K562 (cell line): Measurements from ENCODE around the gene HBB. TPM values are rescaled to one million over a fixed set of nuclear protein-coding genes. Genes with fewer than 3 reads are reported as not detected.
"Not testable (repeated sequence)": the region's sequence is repeated elsewhere in the genome, so short reads cannot be mapped to it uniquely, and the experiment has no call there.

Experiments
- ARNT ChIP-seq, 2 experiments: fragments of 450-650 bp; IDR thresholded peaks; 2 replicates each; pipeline ENCODE4 v1.6.1; 2016; ENCODE audit warnings: mild to moderate bottlenecking in 1 of 2
- CEBPB ChIP-seq: fragments of 450-650 bp; IDR thresholded peaks from 2 replicates; pipeline ENCODE4 v1.6.1; 2016; ENCODE audit warnings: missing genetic modification characterization, missing compliant biosample characterization
- CSDE1 ChIP-seq, 2 experiments: fragments of 450-650 bp; IDR thresholded peaks; 2 replicates each; pipeline ENCODE4 v1.6.1; 2016; ENCODE audit warnings: mild to moderate bottlenecking in 1 of 2
- EP400 ChIP-seq: fragments of 450-650 bp; IDR thresholded peaks from 2 replicates; pipeline ENCODE4 v1.6.1; 2017; ENCODE audit warnings: antibody characterized with exemption, mild to moderate bottlenecking, moderate library complexity
- MTA3 ChIP-seq: fragments of 450-650 bp; formaldehyde crosslinking; IDR thresholded peaks from 2 replicates; pipeline ENCODE4 v1.6.1; 2017; ENCODE audit warnings: mild to moderate bottlenecking, borderline replicate concordance
- MYBL2 ChIP-seq, 2 experiments: fragments of 450-650 bp in 1 of 2; sonication (generic) in 1 of 2; formaldehyde crosslinking in 1 of 2; IDR thresholded peaks; 2 replicates each; pipeline versions ENCODE4 v1.6.1 to v1.8.1; 2017 to 2022; ENCODE audit warnings: borderline replicate concordance in 1 of 2, inconsistent platforms in 1 of 2, low read depth in 1 of 2, mild to moderate bottlenecking in 1 of 2, missing genetic modification reagents in 1 of 2, moderate library complexity in 1 of 2
- POLR2A ChIP-seq: fragments of 450-650 bp; conservative IDR thresholded peaks from 2 replicates; pipeline ENCODE4 v1.6.1; 2016
- RBFOX2 ChIP-seq: fragments of 200-400 bp; formaldehyde crosslinking; IDR thresholded peaks from 2 replicates; pipeline ENCODE4 v1.6.1; 2017; ENCODE audit warnings: low read depth, mild to moderate bottlenecking, low read length, moderate library complexity
- SMARCC2 ChIP-seq: fragments of 450-650 bp; IDR thresholded peaks from 2 replicates; pipeline ENCODE4 v1.6.1; 2017; ENCODE audit warnings: antibody characterized with exemption, moderate library complexity, mild to moderate bottlenecking, low read depth
- SMARCE1 ChIP-seq: fragments of 450-650 bp; IDR thresholded peaks from 2 replicates; pipeline ENCODE4 v1.7.1; 2016; ENCODE audit warnings: mild to moderate bottlenecking
- SUPT5H ChIP-seq: fragments of 450-650 bp; IDR thresholded peaks from 2 replicates; pipeline ENCODE4 v1.6.1; 2016
- TAF9B ChIP-seq: fragments of 450-650 bp; IDR thresholded peaks from 2 replicates; pipeline ENCODE4 v1.6.1; 2018; ENCODE audit warnings: mild to moderate bottlenecking; ENCODE audit not compliant: partially characterized antibody
- ZBTB40 ChIP-seq, 2 experiments: fragments of 450-650 bp in 1 of 2; sonication (generic) in 1 of 2; formaldehyde crosslinking in 1 of 2; IDR thresholded peaks; 2 replicates each; pipeline versions ENCODE4 v1.7.1 to v1.9.0; 2016 to 2022; ENCODE audit warnings: inconsistent platforms in 1 of 2, mild to moderate bottlenecking in 1 of 2, missing genetic modification reagents in 1 of 2
- polyA plus RNA-seq, 8 experiments: library from polyadenylated mRNA; depleted of rRNA in 4 of 8; stranded (reverse) in 5 of 8; unstranded in 3 of 8; fragments of >200 nt; fragmentation: Nextera tagmentation in 2 of 8; fragmentation: Illumina TruSeq in 1 of 8; extraction: Ambion mirVana in 2 of 8; extraction: Trizol in 1 of 8; gene quantifications; 2 replicates each; pipeline versions ENCODE4 v1.2.1 to v1.2.3, GENCODE V29; 2011 to 2014; ENCODE audit warnings: inconsistent platforms in 1 of 8, missing spikeins in 1 of 8
- total RNA-seq, 7 experiments: library from RNA; depleted of rRNA in 6 of 7; stranded (reverse); fragments of >200 nt in 6 of 7; fragmentation: Illumina TruSeq in 2 of 7; extraction: Trizol in 2 of 7; gene quantifications; 2 replicates each; pipeline versions ENCODE4 v1.2.1 to v1.2.3, GENCODE V29; 2011 to 2021; ENCODE audit warnings: low replicate concordance in 1 of 7
- TF ChIP-seq, protein P1 (sequence below): fragments of 450-650 bp; IDR thresholded peaks from 2 replicates; pipeline ENCODE4 v1.6.1; 2017; ENCODE audit warnings: antibody characterized with exemption, mild to moderate bottlenecking

HBB gene
- total and polyA plus RNA-seq, 9 of the 15 experiments (the other 6 are each of a cell fraction or from before 2014, with no cell fraction given) = 0.33 to 3.4 (median 1.2) TPM; not detected in 2

DNA sequence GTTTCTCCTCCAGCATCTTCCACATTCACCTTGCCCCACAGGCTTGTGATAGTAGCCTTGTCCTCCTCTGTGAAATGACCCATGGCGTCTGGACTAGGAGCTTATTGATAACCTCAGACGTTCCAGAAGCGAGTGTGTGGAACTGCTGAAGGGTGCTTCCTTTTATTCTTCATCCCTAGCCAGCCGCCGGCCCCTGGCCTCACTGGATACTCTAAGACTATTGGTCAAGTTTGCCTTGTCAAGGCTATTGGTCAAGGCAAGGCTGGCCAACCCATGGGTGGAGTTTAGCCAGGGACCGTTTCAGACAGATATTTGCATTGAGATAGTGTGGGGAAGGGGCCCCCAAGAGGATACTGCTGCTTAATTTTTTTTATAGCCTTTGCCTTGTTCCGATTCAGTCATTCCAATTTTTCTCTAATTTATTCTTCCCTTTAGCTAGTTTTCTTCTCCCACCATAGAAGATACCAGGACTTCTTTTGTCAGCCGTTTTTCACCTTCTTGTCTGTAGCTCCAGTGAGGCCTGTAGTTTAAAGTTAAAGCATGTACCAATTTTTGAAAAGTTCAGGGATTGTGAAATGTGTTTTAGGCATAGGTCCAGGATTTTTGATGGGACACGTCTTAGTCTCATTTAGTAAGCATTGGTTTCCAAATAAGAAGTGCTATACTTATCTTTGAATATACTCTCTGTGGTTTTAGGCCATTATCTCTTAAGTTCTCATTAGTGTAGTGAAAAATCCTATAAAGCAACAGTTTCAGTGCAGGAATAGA is 28.0 kb upstream of the HBB start, which contains the start of gene HBG2 (continued):
- 0 out of 2 replicates have a peak, but pooled peaks have one; percentile 21 for TF ChIP-seq RBFOX2
- peak; percentile 34; the same call in 1 of the 2 replicates for TF ChIP-seq MTA3
- 0 out of 2 replicates have a peak, but pooled peaks have one; percentile 41 for TF ChIP-seq SMARCC2
- TF ChIP-seq MYBL2 (IDR thresholded peaks at IDR 0.05; ENCODE audit: low read depth) = peak; percentile 56; the same call in 1 of the 2 replicates
- not testable (repeated sequence) for TF ChIP-seq MYBL2 (CRISPR knock-in tag; IDR thresholded peaks at IDR 0.05; ENCODE audit: borderline replicate concordance); ZBTB40 (CRISPR knock-in tag; IDR thresholded peaks at IDR 0.05)
- peak; percentile 43; the same call in 1 of the 2 replicates for TF ChIP-seq SUPT5H
- 0 out of 4 replicates have a peak, but pooled peaks of 1 of the 2 experiments have one; percentile 26 for TF ChIP-seq CSDE1 (IDR thresholded peaks at IDR 0.05)
- TF ChIP-seq ARNT (IDR thresholded peaks at IDR 0.05) = 0 out of 4 replicates have a peak, but pooled peaks of 1 of the 2 experiments have one; percentile 73
- peak; percentile 41; the same call in 1 of the 2 replicates for TF ChIP-seq ZBTB40 (IDR thresholded peaks at IDR 0.05)
- TF ChIP-seq TAF9B = peak; percentile 29
- TF ChIP-seq, protein P1, sequence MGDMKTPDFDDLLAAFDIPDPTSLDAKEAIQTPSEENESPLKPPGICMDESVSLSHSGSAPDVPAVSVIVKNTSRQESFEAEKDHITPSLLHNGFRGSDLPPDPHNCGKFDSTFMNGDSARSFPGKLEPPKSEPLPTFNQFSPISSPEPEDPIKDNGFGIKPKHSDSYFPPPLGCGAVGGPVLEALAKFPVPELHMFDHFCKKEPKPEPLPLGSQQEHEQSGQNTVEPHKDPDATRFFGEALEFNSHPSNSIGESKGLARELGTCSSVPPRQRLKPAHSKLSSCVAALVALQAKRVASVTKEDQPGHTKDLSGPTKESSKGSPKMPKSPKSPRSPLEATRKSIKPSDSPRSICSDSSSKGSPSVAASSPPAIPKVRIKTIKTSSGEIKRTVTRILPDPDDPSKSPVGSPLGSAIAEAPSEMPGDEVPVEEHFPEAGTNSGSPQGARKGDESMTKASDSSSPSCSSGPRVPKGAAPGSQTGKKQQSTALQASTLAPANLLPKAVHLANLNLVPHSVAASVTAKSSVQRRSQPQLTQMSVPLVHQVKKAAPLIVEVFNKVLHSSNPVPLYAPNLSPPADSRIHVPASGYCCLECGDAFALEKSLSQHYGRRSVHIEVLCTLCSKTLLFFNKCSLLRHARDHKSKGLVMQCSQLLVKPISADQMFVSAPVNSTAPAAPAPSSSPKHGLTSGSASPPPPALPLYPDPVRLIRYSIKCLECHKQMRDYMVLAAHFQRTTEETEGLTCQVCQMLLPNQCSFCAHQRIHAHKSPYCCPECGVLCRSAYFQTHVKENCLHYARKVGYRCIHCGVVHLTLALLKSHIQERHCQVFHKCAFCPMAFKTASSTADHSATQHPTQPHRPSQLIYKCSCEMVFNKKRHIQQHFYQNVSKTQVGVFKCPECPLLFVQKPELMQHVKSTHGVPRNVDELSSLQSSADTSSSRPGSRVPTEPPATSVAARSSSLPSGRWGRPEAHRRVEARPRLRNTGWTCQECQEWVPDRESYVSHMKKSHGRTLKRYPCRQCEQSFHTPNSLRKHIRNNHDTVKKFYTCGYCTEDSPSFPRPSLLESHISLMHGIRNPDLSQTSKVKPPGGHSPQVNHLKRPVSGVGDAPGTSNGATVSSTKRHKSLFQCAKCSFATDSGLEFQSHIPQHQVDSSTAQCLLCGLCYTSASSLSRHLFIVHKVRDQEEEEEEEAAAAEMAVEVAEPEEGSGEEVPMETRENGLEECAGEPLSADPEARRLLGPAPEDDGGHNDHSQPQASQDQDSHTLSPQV = peak; percentile 50; the same call in 1 of the 2 replicates
- peak; percentile 65 for TF ChIP-seq POLR2A
- peak; percentile 38 for TF ChIP-seq EP400
- TF ChIP-seq CEBPB (tag) = peak; percentile 86
- TF ChIP-seq SMARCE1 = 0 out of 2 replicates have a peak, but pooled peaks have one; percentile 44
